WERI-Rb-1 (cell line): ENCODE results near the gene TTLL5.

ENCODE experiments used
- DNase-seq: peaks from one replicate; pipeline ENCODE4 v3.0.0-alpha.2; 2020
- H3K27ac ChIP-seq: fragments of 250-450 bp; sonication (Bioruptor Pico); 2 replicates; pipeline ENCODE4 v1.5.1; 2020; ENCODE audit warnings: mild to moderate bottlenecking, moderate library complexity
- H3K27me3 ChIP-seq: fragments of 250-450 bp; sonication (Bioruptor Pico); 2 replicates; pipeline ENCODE4 v1.5.1; 2021; ENCODE audit warnings: mild to moderate bottlenecking, low read depth, moderate library complexity; ENCODE audit not compliant: insufficient read depth, severe bottlenecking
- H3K36me3 ChIP-seq: fragments of 250-450 bp; sonication (Bioruptor Pico); 2 replicates; pipeline ENCODE4 v1.5.1; 2020; ENCODE audit warnings: mild to moderate bottlenecking, moderate library complexity
- H3K4me3 ChIP-seq: 2 replicates; pipeline ENCODE4 v1.5.1; 2011; ENCODE audit warnings: low read depth, mild to moderate bottlenecking, control low read depth, low read length
- H3K9me3 ChIP-seq: fragments of 250-450 bp; sonication (Bioruptor Pico); 2 replicates; pipeline ENCODE4 v1.5.1; 2021; ENCODE audit warnings: mild to moderate bottlenecking, moderate library complexity; ENCODE audit not compliant: severe bottlenecking
- CTCF ChIP-seq: IDR thresholded peaks from 2 replicates; pipeline ENCODE4 v1.5.1; 2011; ENCODE audit warnings: low read depth, mild to moderate bottlenecking, control low read depth, inconsistent platforms, low read length

The TTLL5 gene

GRCh38 chr14:75650253-75651058, 10.6 kb upstream of the TTLL5 start:
- Histone ChIP-seq H3K36me3 (peaks cover 54% of the 10 kb centered on the region), H3K27me3 (no peaks in the 10 kb centered on the region), H3K4me3 (no peak overlapping the region), H3K9me3 (no peaks in the 10 kb centered on the region), H3K27ac (no peak overlapping the region)
- DNase-seq = no peak
- TF ChIP-seq CTCF = no peak

GRCh38 chr14:75653563-75653962, 7.5 kb upstream of the TTLL5 start:
- H3K27me3 ChIP-seq = no peaks in the 10 kb centered on the region
- no peaks in the 10 kb centered on the region for H3K9me3 ChIP-seq
- no peak overlapping the region for H3K27ac ChIP-seq
- DNase-seq = no peak
- TF ChIP-seq CTCF = no peak
- H3K36me3 ChIP-seq = peaks cover 64% of the 10 kb centered on the region
- H3K4me3 ChIP-seq = no peak overlapping the region

- DNase-seq = peak; percentile 72
- no peak overlapping the region for H3K27ac ChIP-seq
- peaks cover 60% of the 10 kb centered on the region for H3K36me3 ChIP-seq
Observed at GRCh38 chr14:75654127-75654732, 6.8 kb upstream of the TTLL5 start.

GRCh38 chr14:75655235-75655634, 5.8 kb upstream of the TTLL5 start:
- H3K36me3 ChIP-seq = peaks cover 50% of the 10 kb centered on the region
- H3K27me3 ChIP-seq = no peaks in the 10 kb centered on the region
- no peak for TF ChIP-seq CTCF
- H3K27ac ChIP-seq = no peak overlapping the region
- DNase-seq = no peak
- H3K4me3 ChIP-seq = no peak overlapping the region
- no peaks in the 10 kb centered on the region for H3K9me3 ChIP-seq

More at GRCh38 chr14:75654127-75654732, 6.8 kb upstream of the TTLL5 start:
- no peak overlapping the region for H3K4me3 ChIP-seq
- peak; percentile 95 for TF ChIP-seq CTCF
- H3K9me3 ChIP-seq = no peaks in the 10 kb centered on the region
- no peaks in the 10 kb centered on the region for H3K27me3 ChIP-seq

- no peak overlapping the region for H3K27ac ChIP-seq
- H3K27me3 ChIP-seq = no peaks in the 10 kb centered on the region
- no peak for DNase-seq
- H3K36me3 ChIP-seq = peaks cover 29% of the 10 kb centered on the region
- H3K9me3 ChIP-seq = no peaks in the 10 kb centered on the region
- no peak overlapping the region for H3K4me3 ChIP-seq
- TF ChIP-seq CTCF = no peak
Observed at GRCh38 chr14:75657331-75657730, 3.7 kb upstream of the TTLL5 start.
